WTC11 (cell line): Measurements from ENCODE around the gene TMEM183A. TPM values are rescaled to one million over a fixed set of nuclear protein-coding genes. Genes with fewer than 3 reads are reported as not detected.

Source experiments
- ATAC-seq: fragments of 200-7000 bp; cut with Tn5 transposase; 2 replicates; pipeline ENCODE4 v1.10.0; 2021; ENCODE audit warnings: mild to moderate bottlenecking, moderate library complexity
- CTCF ChIA-PET: fragments of 300-600 bp; sonication (Branson Sonifier 250); formaldehyde crosslinking; loops from one replicate; lab custom pipeline; 2021; ENCODE audit warnings: antibody characterized with exemption; lab: Charles Lee
- POLR2A ChIA-PET: fragments of 350-600 bp; sonication (Branson Sonifier 250); formaldehyde crosslinking; loops from one replicate; lab custom pipeline; 2021; ENCODE audit warnings: antibody characterized with exemption; lab: Charles Lee
- DNase-seq: peaks from one replicate; pipeline ENCODE4 v3.0.0; 2021; ENCODE audit warnings: low spot score
- H3K27ac Mint-ChIP-seq: 2 replicates; pipeline ENCODE4 v1.8.0; 2021; ENCODE audit warnings: mixed read lengths
- H3K27me3 Mint-ChIP-seq: 2 replicates; pipeline ENCODE4 v1.8.0; 2021; ENCODE audit warnings: low read depth, mild to moderate bottlenecking, moderate library complexity, mixed read lengths
- H3K36me3 Mint-ChIP-seq: 2 replicates; pipeline ENCODE4 v1.8.0; 2021; ENCODE audit warnings: mixed read lengths
- H3K4me1 Mint-ChIP-seq: 2 replicates; pipeline ENCODE4 v1.8.0; 2022; ENCODE audit warnings: mixed read lengths
- H3K4me3 Mint-ChIP-seq: 2 replicates; pipeline ENCODE4 v1.8.0; 2021; ENCODE audit warnings: mild to moderate bottlenecking, moderate library complexity, mixed read lengths
- H3K9me3 Mint-ChIP-seq: 2 replicates; pipeline ENCODE4 v1.8.0; 2021; ENCODE audit warnings: mixed read lengths
- ARID4B ChIP-seq: sonication (generic); formaldehyde crosslinking; IDR thresholded peaks from 2 replicates; pipeline ENCODE4 v1.8.0; 2023; ENCODE audit warnings: missing genetic modification reagents, mild to moderate bottlenecking, borderline replicate concordance
- ATF1 ChIP-seq: sonication (generic); formaldehyde crosslinking; IDR thresholded peaks from 2 replicates; pipeline ENCODE4 v1.8.1; 2023; ENCODE audit warnings: mild to moderate bottlenecking, moderate library complexity, missing genetic modification reagents
- GRHL2 ChIP-seq: fragments of 250-450 bp; sonication (Bioruptor Pico); IDR thresholded peaks from 2 replicates; pipeline ENCODE4 v1.8.0; 2022; ENCODE audit warnings: mild to moderate bottlenecking, moderate library complexity; ENCODE audit not compliant: insufficient replicate concordance, severe bottlenecking
- HMGA2 ChIP-seq: fragments of 250-450 bp; sonication (Bioruptor Pico); IDR thresholded peaks from 2 replicates; pipeline ENCODE4 v1.4.0; 2021; ENCODE audit warnings: mild to moderate bottlenecking, moderate library complexity
- IRF1 ChIP-seq: sonication (generic); formaldehyde crosslinking; IDR thresholded peaks from 2 replicates; pipeline ENCODE4 v1.8.0; 2023; ENCODE audit warnings: missing genetic modification reagents
- IRF2 ChIP-seq: sonication (generic); formaldehyde crosslinking; IDR thresholded peaks from 2 replicates; pipeline ENCODE4 v1.8.0; 2022; ENCODE audit warnings: low read depth, missing genetic modification reagents, borderline replicate concordance
- MLX ChIP-seq: sonication (generic); formaldehyde crosslinking; IDR thresholded peaks from 2 replicates; pipeline ENCODE4 v1.8.1; 2023; ENCODE audit warnings: mild to moderate bottlenecking, missing genetic modification reagents, moderate library complexity
- NFATC4 ChIP-seq: fragments of 250-450 bp; sonication (Bioruptor Pico); IDR thresholded peaks from 2 replicates; pipeline ENCODE4 v1.9.0; 2021; ENCODE audit warnings: mild to moderate bottlenecking
- NFYB ChIP-seq: sonication (generic); formaldehyde crosslinking; conservative IDR thresholded peaks from 2 replicates; pipeline ENCODE4 v1.8.0; 2022; ENCODE audit warnings: low read depth, missing genetic modification reagents
- NR1H2 ChIP-seq: sonication (generic); formaldehyde crosslinking; IDR thresholded peaks from 2 replicates; pipeline ENCODE4 v1.9.0; 2021; ENCODE audit warnings: mild to moderate bottlenecking, moderate library complexity, missing genetic modification reagents
- TEAD1 ChIP-seq: sonication (generic); formaldehyde crosslinking; IDR thresholded peaks from 2 replicates; pipeline ENCODE4 v1.8.0; 2022; ENCODE audit warnings: mild to moderate bottlenecking, missing genetic modification reagents
- ZBTB43 ChIP-seq: sonication (generic); formaldehyde crosslinking; IDR thresholded peaks from 2 replicates; pipeline ENCODE4 v1.8.1; 2023; ENCODE audit warnings: mild to moderate bottlenecking, missing genetic modification reagents
- ZNF219 ChIP-seq: sonication (generic); formaldehyde crosslinking; IDR thresholded peaks from 2 replicates; pipeline ENCODE4 v1.8.0; 2023; ENCODE audit warnings: missing genetic modification reagents, mild to moderate bottlenecking, borderline replicate concordance
- ZNF263 ChIP-seq: sonication (generic); formaldehyde crosslinking; IDR thresholded peaks from 2 replicates; pipeline ENCODE4 v1.8.1; 2022; ENCODE audit warnings: low read depth, mild to moderate bottlenecking, moderate library complexity, missing genetic modification reagents
- ZNF281 ChIP-seq: sonication (generic); formaldehyde crosslinking; IDR thresholded peaks from 2 replicates; pipeline ENCODE4 v1.8.0; 2023; ENCODE audit warnings: mild to moderate bottlenecking, missing genetic modification reagents
- ZNF396 ChIP-seq: fragments of 250-450 bp; sonication (Bioruptor Pico); IDR thresholded peaks from 2 replicates; pipeline ENCODE4 v1.8.0; 2021; ENCODE audit warnings: mild to moderate bottlenecking, moderate library complexity, borderline replicate concordance
- total RNA-seq: library from RNA; stranded (reverse); gene quantifications from 3 replicates; pipeline ENCODE4 v1.2.3, GENCODE V29; 2021

Gene TMEM183A
- total RNA-seq, 1 experiment from 2014 or later, result 108 TPM

- TF ChIP-seq ARID4B (CRISPR knock-in tag), result no peak
Measured at GRCh38 chr1:203063287-203063686, 56.1 kb downstream of the TMEM183A start (continued).

GRCh38 chr1:203065191-203065590 is 58.0 kb downstream of the TMEM183A start:
- Mint-ChIP-seq H3K4me1 (peaks cover 9% of the 10 kb centered on the region), H3K36me3 (peaks cover 45% of the 10 kb centered on the region), H3K4me3 (no peak overlapping the region), H3K9me3 (peaks cover 5% of the 10 kb centered on the region), H3K27ac (no peak overlapping the region), H3K27me3 (no peaks in the 10 kb centered on the region)
- POLR2A ChIA-PET, result no interaction called here
- CTCF ChIA-PET, result interaction anchor here (1.0 to 14.4 kb wide), 12 partner anchors 8 to 208 kb away, joined by 3 to 121 read pairs (median 8); no protein-coding TSS in a partner anchor
- DNase-seq (no peak), ATAC-seq (no peak)
- no peak for TF ChIP-seq ZNF219 (CRISPR knock-in tag)
- no peak for TF ChIP-seq ZBTB43 (CRISPR knock-in tag)

- ChIA-PET CTCF (interaction anchor here (0.9 to 14.4 kb wide), 15 partner anchors 9 to 207 kb away, joined by 3 to 121 read pairs (median 5); no protein-coding TSS in a partner anchor), POLR2A (interaction anchor here (0.7 to 0.9 kb wide), 2 partner anchors 17 to 225 kb away, joined by 3 read pairs; no protein-coding TSS in a partner anchor)
- Mint-ChIP-seq H3K27ac (no peak overlapping the region; the same call in 1 of the 2 replicates), H3K4me1 (peaks cover 9% of the 10 kb centered on the region), H3K9me3 (peaks cover 2% of the 10 kb centered on the region), H3K27me3 (no peaks in the 10 kb centered on the region), H3K4me3 (no peak overlapping the region), H3K36me3 (peaks cover 37% of the 10 kb centered on the region)
- ATAC-seq (no peak), DNase-seq (no peak)
- TF ChIP-seq MLX, result no peak
- no peak for TF ChIP-seq NFYB
- no peak for TF ChIP-seq ZNF263 (CRISPR knock-in tag)
- TF ChIP-seq NFATC4, result no peak
- no peak for TF ChIP-seq GRHL2
- TF ChIP-seq ZNF281 (CRISPR knock-in tag), result no peak
- TF ChIP-seq TEAD1 (CRISPR knock-in tag), result no peak
- TF ChIP-seq ZNF396 (CRISPR knock-in tag), result no peak
- no peak for TF ChIP-seq HMGA2 (CRISPR knock-in tag)
- TF ChIP-seq NR1H2 (CRISPR knock-in tag), result no peak
- TF ChIP-seq ATF1, result no peak
- TF ChIP-seq IRF1 (CRISPR knock-in tag), result no peak
- TF ChIP-seq IRF2 (CRISPR knock-in tag), result no peak
Measured at GRCh38 chr1:203065986-203066385, 58.8 kb downstream of the TMEM183A start.
